Caco-2 (cell line): Measurements from ENCODE around the gene AP5M1. TPM values are rescaled to one million over a fixed set of nuclear protein-coding genes. Genes with fewer than 3 reads are reported as not detected.
A peak's percentile ranks its signal among the peaks of the same experiment; 100 is the strongest.

ENCODE experiments used
- BruUV-seq: library from RNA; stranded (reverse); fragments of 400-500 nt; replicated peaks from 2 replicates; lab custom pipeline; 2021; lab: Mats Ljungman, UMichigan
- CTCF ChIA-PET: fragments of 300-600 bp; sonication (Branson Sonifier 250); formaldehyde crosslinking; loops from one replicate; lab custom pipeline; 2022; ENCODE audit warnings: antibody characterized with exemption; lab: Charles Lee
- POLR2A ChIA-PET: fragments of 300-600 bp; sonication (Branson Sonifier 250); formaldehyde crosslinking; loops from one replicate; lab custom pipeline; 2022; ENCODE audit warnings: antibody characterized with exemption; lab: Charles Lee
- DNase-seq, 2 experiments: peaks; one replicate each; pipeline versions ENCODE4 v3.0.0 to v3.0.0-alpha.2; 2020 to 2022
- H3K27me3 ChIP-seq: replicated peaks from 2 replicates; pipeline ENCODE4 v1.6.0; 2011; ENCODE audit warnings: low read length; ENCODE audit not compliant: control insufficient read depth, insufficient read depth
- H3K36me3 ChIP-seq: 2 replicates; pipeline ENCODE4 v1.5.1; 2011; ENCODE audit warnings: low read length; ENCODE audit not compliant: control insufficient read depth, insufficient read depth
- H3K4me1 ChIP-seq: fragments of 250-450 bp; sonication (Bioruptor Pico); 2 replicates; pipeline ENCODE4 v1.5.1; 2020; ENCODE audit warnings: mild to moderate bottlenecking
- H3K4me3 ChIP-seq: 2 replicates; pipeline ENCODE4 v1.5.1; 2011; ENCODE audit warnings: low read depth, mild to moderate bottlenecking, control low read depth, low read length
- H3K9me3 ChIP-seq: fragments of 250-450 bp; sonication (Bioruptor Pico); 2 replicates; pipeline ENCODE4 v1.5.1; 2020; ENCODE audit warnings: mild to moderate bottlenecking, moderate library complexity
- H3K27ac Mint-ChIP-seq: one replicate; pipeline ENCODE4 v1.8.0; 2022; ENCODE audit warnings: mixed read lengths; ENCODE audit not compliant: unreplicated experiment
- H3K27me3 Mint-ChIP-seq: one replicate; pipeline ENCODE4 v1.8.0; 2022; ENCODE audit warnings: mixed read lengths; ENCODE audit not compliant: insufficient read depth, unreplicated experiment
- H3K36me3 Mint-ChIP-seq: one replicate; pipeline ENCODE4 v1.8.0; 2022; ENCODE audit warnings: mild to moderate bottlenecking, mixed read lengths; ENCODE audit not compliant: insufficient read depth, unreplicated experiment
- H3K4me1 Mint-ChIP-seq: one replicate; pipeline ENCODE4 v1.8.0; 2022; ENCODE audit warnings: low read depth, mixed read lengths; ENCODE audit not compliant: unreplicated experiment
- H3K4me3 Mint-ChIP-seq: one replicate; pipeline ENCODE4 v1.8.0; 2022; ENCODE audit warnings: mild to moderate bottlenecking, moderate library complexity, mixed read lengths; ENCODE audit not compliant: unreplicated experiment
- H3K9me3 Mint-ChIP-seq: one replicate; pipeline ENCODE4 v1.8.0; 2022; ENCODE audit warnings: mixed read lengths; ENCODE audit not compliant: unreplicated experiment
- intact Hi-C: fragments of 100-400 bp; cut with micrococcal nuclease; formaldehyde crosslinking; loops from one replicate; pipeline ENCODE4 v1.10.0; 2022; ENCODE audit not compliant: unreplicated experiment
- total RNA-seq: library from RNA; stranded (reverse); gene quantifications from 2 replicates; pipeline ENCODE4 v1.2.3, GENCODE V29; 2022
- TF ChIP-seq, protein P1 (sequence below), 2 experiments: fragments of 200-600 bp in 1 of 2; IDR thresholded peaks; 1 replicate in 1 of 2; 2 replicates in 1 of 2; pipeline versions ENCODE4 v1.5.1 to v1.8.0; 2011 to 2022; ENCODE audit warnings: antibody characterized with exemption in 1 of 2, control low read depth in 1 of 2, inconsistent platforms in 1 of 2, low read depth in 1 of 2, low read length in 1 of 2, mild to moderate bottlenecking in 1 of 2, moderate library complexity in 1 of 2; ENCODE audit not compliant: insufficient read depth in 1 of 2, severe bottlenecking in 1 of 2, unreplicated experiment in 1 of 2

Gene AP5M1
- total RNA-seq, 1 experiment from 2014 or later: 47.8 TPM

DNA sequence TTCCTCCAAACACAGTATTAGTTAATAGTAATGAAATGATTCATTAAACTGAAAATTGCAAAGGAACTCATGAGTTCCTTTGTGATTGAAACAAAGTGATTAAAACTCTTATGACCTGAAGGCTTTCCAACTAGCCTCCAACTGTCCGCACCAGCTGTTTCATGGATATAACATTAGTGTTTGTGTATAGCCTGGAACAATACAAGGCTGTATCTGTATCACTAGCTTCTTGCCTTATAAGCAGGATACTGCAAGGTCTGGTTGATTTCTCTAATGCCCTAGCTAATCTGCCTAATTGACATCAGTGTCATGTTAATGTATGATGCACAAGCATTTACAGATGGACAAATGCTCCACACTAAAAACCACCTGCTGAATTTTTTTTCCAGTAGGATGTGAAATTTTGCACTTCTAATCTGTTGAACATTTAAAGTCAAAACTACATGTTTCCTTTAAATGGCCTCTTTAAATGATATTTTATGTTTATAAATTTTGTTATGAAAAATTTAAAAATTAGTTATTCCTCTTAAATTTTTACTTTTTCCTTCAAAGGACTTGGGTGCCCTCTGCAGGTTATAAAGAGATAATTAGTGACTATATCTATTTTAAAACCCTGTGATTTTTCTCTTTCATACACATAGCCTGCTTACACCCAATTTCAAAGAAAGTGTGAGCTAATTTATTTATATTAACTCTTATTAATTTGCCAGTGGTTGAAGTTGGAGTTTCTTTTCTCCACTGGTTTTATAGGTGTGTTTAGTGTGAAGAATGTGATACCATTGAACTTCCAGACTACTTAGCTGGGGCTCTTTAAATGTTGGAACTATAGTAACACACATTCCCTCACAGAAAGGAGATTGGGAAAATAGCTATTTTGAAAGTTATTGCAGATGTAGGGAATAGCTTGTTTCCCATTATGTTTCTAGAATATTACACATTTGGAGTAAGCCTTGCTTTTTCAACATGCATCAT lies 25.4 kb downstream of the AP5M1 start:
- H3K4me1 ChIP-seq: peaks cover 29% of the 10 kb centered on the region
- TF ChIP-seq, protein P1, sequence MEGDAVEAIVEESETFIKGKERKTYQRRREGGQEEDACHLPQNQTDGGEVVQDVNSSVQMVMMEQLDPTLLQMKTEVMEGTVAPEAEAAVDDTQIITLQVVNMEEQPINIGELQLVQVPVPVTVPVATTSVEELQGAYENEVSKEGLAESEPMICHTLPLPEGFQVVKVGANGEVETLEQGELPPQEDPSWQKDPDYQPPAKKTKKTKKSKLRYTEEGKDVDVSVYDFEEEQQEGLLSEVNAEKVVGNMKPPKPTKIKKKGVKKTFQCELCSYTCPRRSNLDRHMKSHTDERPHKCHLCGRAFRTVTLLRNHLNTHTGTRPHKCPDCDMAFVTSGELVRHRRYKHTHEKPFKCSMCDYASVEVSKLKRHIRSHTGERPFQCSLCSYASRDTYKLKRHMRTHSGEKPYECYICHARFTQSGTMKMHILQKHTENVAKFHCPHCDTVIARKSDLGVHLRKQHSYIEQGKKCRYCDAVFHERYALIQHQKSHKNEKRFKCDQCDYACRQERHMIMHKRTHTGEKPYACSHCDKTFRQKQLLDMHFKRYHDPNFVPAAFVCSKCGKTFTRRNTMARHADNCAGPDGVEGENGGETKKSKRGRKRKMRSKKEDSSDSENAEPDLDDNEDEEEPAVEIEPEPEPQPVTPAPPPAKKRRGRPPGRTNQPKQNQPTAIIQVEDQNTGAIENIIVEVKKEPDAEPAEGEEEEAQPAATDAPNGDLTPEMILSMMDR (IDR thresholded peaks at IDR 0.05; ENCODE audit: insufficient read depth in 1 of 2, low read depth in 1 of 2, low read length in 1 of 2, severe bottlenecking in 1 of 2, unreplicated experiment in 1 of 2): peak in 1 of 2 experiments; percentile 25
- no peaks in the 10 kb centered on the region for H3K27me3 ChIP-seq
- H3K36me3 ChIP-seq: no peaks in the 10 kb centered on the region
- H3K9me3 ChIP-seq: no peaks in the 10 kb centered on the region
- Mint-ChIP-seq H3K36me3 (peaks cover 5% of the 10 kb centered on the region), H3K9me3 (no peaks in the 10 kb centered on the region), H3K27ac (no peak overlapping the region), H3K4me3 (no peak overlapping the region), H3K4me1 (no peaks in the 10 kb centered on the region), H3K27me3 (no peaks in the 10 kb centered on the region)
- POLR2A ChIA-PET: no interaction called here
- intact Hi-C loops: loop anchor here (1.0 to 10.0 kb wide), 4 partner anchors 77 to 803 kb away; no protein-coding TSS in a partner anchor
- DNase-seq: no peak
- no peak overlapping the region for H3K4me3 ChIP-seq
- no TSS peak for BruUV-seq
- CTCF ChIA-PET: no interaction called here

DNA sequence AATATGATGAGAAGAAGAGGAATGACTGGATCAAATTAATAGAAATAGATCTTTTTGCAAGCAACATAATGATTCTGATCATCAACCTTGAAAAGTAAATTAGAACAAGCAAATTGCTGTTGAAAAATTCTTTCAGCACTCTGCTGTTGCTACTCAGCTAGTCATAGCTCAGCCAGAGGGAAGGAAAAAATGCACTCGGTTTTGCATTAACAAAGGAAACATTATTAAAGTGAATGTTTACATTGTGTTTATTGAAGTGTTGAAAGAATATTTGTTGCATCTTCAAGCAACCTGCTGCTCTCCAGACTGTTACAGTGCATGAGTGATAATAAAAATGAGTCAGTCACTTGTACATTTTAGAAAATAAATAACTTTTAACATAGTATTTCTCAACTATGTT lies 26.5 kb downstream of the AP5M1 start:
- Mint-ChIP-seq H3K4me1 (no peaks in the 10 kb centered on the region), H3K27ac (no peak overlapping the region), H3K27me3 (no peaks in the 10 kb centered on the region), H3K9me3 (no peaks in the 10 kb centered on the region), H3K4me3 (no peak overlapping the region), H3K36me3 (peaks cover 5% of the 10 kb centered on the region)
- H3K4me1 ChIP-seq: peaks cover 27% of the 10 kb centered on the region
- no peaks in the 10 kb centered on the region for H3K9me3 ChIP-seq
- no peaks in the 10 kb centered on the region for H3K36me3 ChIP-seq
- ChIA-PET POLR2A (no interaction called here), CTCF (no interaction called here)
- H3K4me3 ChIP-seq: no peak overlapping the region
- no peaks in the 10 kb centered on the region for H3K27me3 ChIP-seq
- intact Hi-C loops: loop anchor here (10.0 kb wide), 2 partner anchors 230 to 630 kb away; no protein-coding TSS in a partner anchor
- BruUV-seq: no TSS peak
- DNase-seq: no peak
- TF ChIP-seq, protein P1 (IDR thresholded peaks at IDR 0.05; ENCODE audit: insufficient read depth in 1 of 2, low read depth in 1 of 2, low read length in 1 of 2, severe bottlenecking in 1 of 2, unreplicated experiment in 1 of 2): no peak

DNA sequence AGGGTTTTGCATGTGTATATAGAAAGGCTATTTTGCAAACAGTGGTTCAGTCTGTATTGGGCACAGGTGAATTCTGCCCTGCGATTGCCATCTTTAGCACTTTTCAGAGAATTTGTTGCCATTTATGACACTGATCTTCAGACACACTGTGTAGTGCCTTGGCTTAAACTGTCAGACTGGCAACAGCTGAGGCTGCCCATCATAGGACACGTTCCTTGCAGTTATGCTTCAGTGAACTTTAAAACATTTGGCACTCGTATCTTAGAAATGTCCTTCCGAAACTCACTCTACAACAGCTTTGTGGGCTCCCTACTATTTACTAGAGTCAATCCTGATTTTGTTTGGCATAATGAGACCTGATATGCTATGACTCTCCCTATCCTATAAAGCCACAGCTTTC lies 29.1 kb downstream of the AP5M1 start:
- no peaks in the 10 kb centered on the region for H3K9me3 Mint-ChIP-seq
- H3K36me3 ChIP-seq: no peaks in the 10 kb centered on the region
- no peaks in the 10 kb centered on the region for H3K27me3 ChIP-seq
- ChIA-PET POLR2A (no interaction called here), CTCF (no interaction called here)
- no TSS peak for BruUV-seq
- H3K4me1 ChIP-seq: peaks cover under 1% of the 10 kb centered on the region; the same call in 1 of the 2 replicates
- no peaks in the 10 kb centered on the region for H3K27me3 Mint-ChIP-seq
- no peak overlapping the region for H3K27ac Mint-ChIP-seq
- intact Hi-C loops: loop anchor here (10.0 kb wide), 2 partner anchors 233 to 633 kb away; no protein-coding TSS in a partner anchor
- H3K9me3 ChIP-seq: no peaks in the 10 kb centered on the region
- DNase-seq: no peak
- H3K36me3 Mint-ChIP-seq: no peaks in the 10 kb centered on the region
- H3K4me1 Mint-ChIP-seq: no peaks in the 10 kb centered on the region
- H3K4me3 Mint-ChIP-seq: no peak overlapping the region
- TF ChIP-seq, protein P1 (IDR thresholded peaks at IDR 0.05; ENCODE audit: insufficient read depth in 1 of 2, low read depth in 1 of 2, low read length in 1 of 2, severe bottlenecking in 1 of 2, unreplicated experiment in 1 of 2): no peak
- no peak overlapping the region for H3K4me3 ChIP-seq
